HEK293 (cell line): ENCODE data around the gene TRIM69.

Source experiments
- CTCF ChIA-PET: fragments of 350-600 bp; formaldehyde crosslinking; extraction: SDS; loops from one replicate; lab custom pipeline; 2021; ENCODE audit warnings: antibody characterized with exemption; lab: Yijun Ruan, JAX
- POLR2A ChIA-PET: fragments of 300-600 bp; formaldehyde crosslinking; extraction: SDS; loops from one replicate; lab custom pipeline; 2020; ENCODE audit warnings: antibody characterized with exemption, inconsistent platforms; lab: Yijun Ruan, JAX
- H3K27ac ChIP-seq: fragments of 200-500 bp; sonication (Bioruptor generic); 2 replicates; pipeline ENCODE4 v1.5.1; 2014; ENCODE audit warnings: low read depth, low read length, control low read depth, inconsistent platforms; ENCODE audit errors: extremely low read depth
- H3K36me3 ChIP-seq, 2 experiments: fragments of 200-500 bp in 1 of 2; sonication (Bioruptor generic) in 1 of 2; 1 replicate in 1 of 2; 2 replicates in 1 of 2; pipeline ENCODE4 v1.5.1; 2014 to 2017; ENCODE audit warnings: inconsistent platforms in 2 of 2, low read length in 2 of 2; ENCODE audit not compliant: control insufficient read depth in 2 of 2, insufficient read depth in 1 of 2
- H3K4me1 ChIP-seq: fragments of 200-500 bp; sonication (Bioruptor generic); 2 replicates; pipeline ENCODE4 v1.5.1; 2014; ENCODE audit warnings: mild to moderate bottlenecking, low read length, inconsistent platforms; ENCODE audit not compliant: control insufficient read depth, insufficient read depth
- H3K4me3 ChIP-seq: 2 replicates; pipeline ENCODE4 v1.5.1; 2011; ENCODE audit warnings: low read depth, mild to moderate bottlenecking, control low read depth, low read length, moderate library complexity
- H3K9me3 ChIP-seq: fragments of 200-500 bp; sonication (Bioruptor generic); 2 replicates; pipeline ENCODE4 v1.5.1; 2014; ENCODE audit warnings: low read depth, low read length, inconsistent platforms; ENCODE audit not compliant: control insufficient read depth, insufficient read depth
- GFI1B ChIP-seq: fragments of 450-650 bp; formaldehyde crosslinking; IDR thresholded peaks from 2 replicates; pipeline ENCODE4 v1.5.1; 2016; ENCODE audit warnings: missing biosample characterization, missing genetic modification characterization
- GLI4 ChIP-seq: fragments of 450-650 bp; formaldehyde crosslinking; IDR thresholded peaks from 2 replicates; pipeline ENCODE4 v1.5.1; 2016; ENCODE audit warnings: missing biosample characterization, missing genetic modification characterization
- HOXA7 ChIP-seq: sonication (generic); formaldehyde crosslinking; IDR thresholded peaks from 2 replicates; pipeline ENCODE4 v1.8.1; 2022; ENCODE audit warnings: missing genetic modification reagents, borderline replicate concordance
- MYNN ChIP-seq: fragments of 450-650 bp; formaldehyde crosslinking; IDR thresholded peaks from 2 replicates; pipeline ENCODE4 v1.5.1; 2016; ENCODE audit warnings: missing biosample characterization, missing genetic modification characterization, borderline replicate concordance
- SETDB1 ChIP-seq: IDR thresholded peaks from one replicate; pipeline ENCODE4 v1.6.1; 2017; ENCODE audit warnings: mild to moderate bottlenecking, low read length, moderate library complexity, mixed read lengths; ENCODE audit not compliant: insufficient read length
- YY1 ChIP-seq: fragments of 450-650 bp; formaldehyde crosslinking; IDR thresholded peaks from 2 replicates; pipeline ENCODE4 v1.5.1; 2018; ENCODE audit warnings: missing biosample characterization, missing genetic modification characterization
- ZBTB20 ChIP-seq: fragments of 450-650 bp; formaldehyde crosslinking; IDR thresholded peaks from 2 replicates; pipeline ENCODE4 v1.5.1; 2016; ENCODE audit warnings: missing biosample characterization, missing genetic modification characterization
- ZFP3 ChIP-seq: fragments of 450-650 bp; formaldehyde crosslinking; IDR thresholded peaks from 2 replicates; pipeline ENCODE4 v1.5.1; 2016; ENCODE audit warnings: low read depth, missing biosample characterization, missing genetic modification characterization
- ZNF175 ChIP-seq: fragments of 450-650 bp; formaldehyde crosslinking; IDR thresholded peaks from 2 replicates; pipeline ENCODE4 v1.5.1; 2016; ENCODE audit warnings: missing biosample characterization, missing genetic modification characterization
- ZNF202 ChIP-seq: fragments of 450-650 bp; formaldehyde crosslinking; IDR thresholded peaks from 2 replicates; pipeline ENCODE4 v1.5.1; 2016; ENCODE audit warnings: missing biosample characterization, missing genetic modification characterization, borderline replicate concordance
- ZNF211 ChIP-seq: fragments of 450-650 bp; formaldehyde crosslinking; IDR thresholded peaks from 2 replicates; pipeline ENCODE4 v1.5.1; 2016; ENCODE audit warnings: low read depth, missing biosample characterization, missing genetic modification characterization
- ZNF391 ChIP-seq: fragments of 450-650 bp; formaldehyde crosslinking; IDR thresholded peaks from 2 replicates; pipeline ENCODE4 v1.5.1; 2016; ENCODE audit warnings: low read depth, missing biosample characterization, missing genetic modification characterization, borderline replicate concordance
- ZNF521 ChIP-seq: fragments of 450-650 bp; formaldehyde crosslinking; IDR thresholded peaks from 2 replicates; pipeline ENCODE4 v1.5.1; 2017; ENCODE audit warnings: missing biosample characterization, mild to moderate bottlenecking, missing genetic modification characterization
- ZNF544 ChIP-seq: fragments of 450-650 bp; formaldehyde crosslinking; IDR thresholded peaks from 2 replicates; pipeline ENCODE4 v1.5.0; 2017; ENCODE audit warnings: missing biosample characterization, missing genetic modification characterization
- ZNF610 ChIP-seq: fragments of 450-650 bp; formaldehyde crosslinking; IDR thresholded peaks from 2 replicates; pipeline ENCODE4 v1.5.1; 2016; ENCODE audit warnings: missing biosample characterization, missing genetic modification characterization, borderline replicate concordance
- TF ChIP-seq, protein P1 (sequence below): fragments of 450-650 bp; formaldehyde crosslinking; IDR thresholded peaks from 2 replicates; pipeline ENCODE4 v1.5.1; 2017; ENCODE audit warnings: missing biosample characterization, missing genetic modification characterization
- TF ChIP-seq, protein P2 (sequence below): fragments of 450-650 bp; formaldehyde crosslinking; IDR thresholded peaks from 2 replicates; pipeline ENCODE4 v1.5.1; 2016; ENCODE audit warnings: missing biosample characterization, missing genetic modification characterization

The TRIM69 gene

DNA sequence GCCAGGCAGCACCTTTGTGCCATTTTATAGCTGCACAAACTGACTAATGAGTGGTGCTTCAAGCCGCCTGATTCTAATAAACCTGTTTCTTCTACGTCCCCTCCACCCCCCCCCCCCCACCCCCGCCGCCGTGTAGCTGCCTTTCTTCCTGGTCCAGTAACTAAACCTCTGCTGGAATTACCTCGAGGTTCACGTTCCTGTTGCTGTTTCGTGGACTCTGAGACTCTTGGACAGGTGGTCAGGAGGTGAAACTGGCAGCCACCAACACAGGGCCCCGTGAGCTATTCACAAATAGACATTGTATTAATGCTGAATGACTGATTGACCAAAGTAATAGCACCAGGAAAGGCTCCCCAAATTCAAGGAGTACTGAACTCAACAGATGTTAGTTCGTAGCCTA lies 73.9 kb downstream of the TRIM69 start (continued):
- TF ChIP-seq, protein P1, sequence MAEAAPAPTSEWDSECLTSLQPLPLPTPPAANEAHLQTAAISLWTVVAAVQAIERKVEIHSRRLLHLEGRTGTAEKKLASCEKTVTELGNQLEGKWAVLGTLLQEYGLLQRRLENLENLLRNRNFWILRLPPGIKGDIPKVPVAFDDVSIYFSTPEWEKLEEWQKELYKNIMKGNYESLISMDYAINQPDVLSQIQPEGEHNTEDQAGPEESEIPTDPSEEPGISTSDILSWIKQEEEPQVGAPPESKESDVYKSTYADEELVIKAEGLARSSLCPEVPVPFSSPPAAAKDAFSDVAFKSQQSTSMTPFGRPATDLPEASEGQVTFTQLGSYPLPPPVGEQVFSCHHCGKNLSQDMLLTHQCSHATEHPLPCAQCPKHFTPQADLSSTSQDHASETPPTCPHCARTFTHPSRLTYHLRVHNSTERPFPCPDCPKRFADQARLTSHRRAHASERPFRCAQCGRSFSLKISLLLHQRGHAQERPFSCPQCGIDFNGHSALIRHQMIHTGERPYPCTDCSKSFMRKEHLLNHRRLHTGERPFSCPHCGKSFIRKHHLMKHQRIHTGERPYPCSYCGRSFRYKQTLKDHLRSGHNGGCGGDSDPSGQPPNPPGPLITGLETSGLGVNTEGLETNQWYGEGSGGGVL (tag by site-specific recombination), result no peak
- TF ChIP-seq ZBTB20 (no peak), ZNF391 (tag by site-specific recombination) (no peak), ZNF211 (tag by site-specific recombination) (no peak), ZNF175 (tag by site-specific recombination) (no peak), ZNF610 (tag by site-specific recombination) (no peak), GLI4 (no peak)

DNA sequence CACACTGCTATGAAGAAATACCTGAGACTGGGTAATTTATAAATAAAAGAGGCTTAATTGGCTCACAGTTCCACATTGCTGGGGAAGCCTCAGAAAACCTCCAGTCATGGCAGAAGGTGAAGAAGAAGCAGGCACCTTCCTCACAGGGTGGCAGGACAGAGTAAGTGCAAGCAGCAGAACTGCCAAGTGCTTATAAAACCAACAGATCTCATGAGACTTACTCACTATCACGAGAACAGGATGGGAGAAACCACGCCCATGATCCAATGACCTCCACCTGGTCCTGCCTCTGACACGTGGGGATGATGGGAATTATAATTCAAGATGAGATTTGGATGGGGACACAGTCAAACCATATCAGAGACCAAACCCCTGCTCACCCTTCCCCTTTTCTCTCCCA lies 75.0 kb downstream of the TRIM69 start:
- no peaks in the 10 kb centered on the region for H3K36me3 ChIP-seq
- H3K27ac ChIP-seq, result no peak overlapping the region
- no peaks in the 10 kb centered on the region for H3K9me3 ChIP-seq
- no peak for TF ChIP-seq ZFP3 (tag by site-specific recombination)
- TF ChIP-seq, protein P2, sequence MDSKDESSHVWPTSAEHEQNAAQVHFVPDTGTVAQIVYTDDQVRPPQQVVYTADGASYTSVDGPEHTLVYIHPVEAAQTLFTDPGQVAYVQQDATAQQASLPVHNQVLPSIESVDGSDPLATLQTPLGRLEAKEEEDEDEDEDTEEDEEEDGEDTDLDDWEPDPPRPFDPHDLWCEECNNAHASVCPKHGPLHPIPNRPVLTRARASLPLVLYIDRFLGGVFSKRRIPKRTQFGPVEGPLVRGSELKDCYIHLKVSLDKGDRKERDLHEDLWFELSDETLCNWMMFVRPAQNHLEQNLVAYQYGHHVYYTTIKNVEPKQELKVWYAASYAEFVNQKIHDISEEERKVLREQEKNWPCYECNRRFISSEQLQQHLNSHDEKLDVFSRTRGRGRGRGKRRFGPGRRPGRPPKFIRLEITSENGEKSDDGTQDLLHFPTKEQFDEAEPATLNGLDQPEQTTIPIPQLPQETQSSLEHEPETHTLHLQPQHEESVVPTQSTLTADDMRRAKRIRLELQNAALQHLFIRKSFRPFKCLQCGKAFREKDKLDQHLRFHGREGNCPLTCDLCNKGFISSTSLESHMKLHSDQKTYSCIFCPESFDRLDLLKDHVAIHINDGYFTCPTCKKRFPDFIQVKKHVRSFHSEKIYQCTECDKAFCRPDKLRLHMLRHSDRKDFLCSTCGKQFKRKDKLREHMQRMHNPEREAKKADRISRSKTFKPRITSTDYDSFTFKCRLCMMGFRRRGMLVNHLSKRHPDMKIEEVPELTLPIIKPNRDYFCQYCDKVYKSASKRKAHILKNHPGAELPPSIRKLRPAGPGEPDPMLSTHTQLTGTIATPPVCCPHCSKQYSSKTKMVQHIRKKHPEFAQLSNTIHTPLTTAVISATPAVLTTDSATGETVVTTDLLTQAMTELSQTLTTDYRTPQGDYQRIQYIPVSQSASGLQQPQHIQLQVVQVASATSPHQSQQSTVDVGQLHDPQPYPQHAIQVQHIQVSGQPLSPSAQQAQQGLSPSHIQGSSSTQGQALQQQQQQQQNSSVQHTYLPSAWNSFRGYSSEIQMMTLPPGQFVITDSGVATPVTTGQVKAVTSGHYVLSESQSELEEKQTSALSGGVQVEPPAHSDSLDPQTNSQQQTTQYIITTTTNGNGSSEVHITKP (tag by site-specific recombination), result peak; percentile 63
- H3K4me3 ChIP-seq, result no peak overlapping the region
- CTCF ChIA-PET, result no interaction called here
- no peaks in the 10 kb centered on the region for H3K4me1 ChIP-seq
- POLR2A ChIA-PET, result no interaction called here

DNA sequence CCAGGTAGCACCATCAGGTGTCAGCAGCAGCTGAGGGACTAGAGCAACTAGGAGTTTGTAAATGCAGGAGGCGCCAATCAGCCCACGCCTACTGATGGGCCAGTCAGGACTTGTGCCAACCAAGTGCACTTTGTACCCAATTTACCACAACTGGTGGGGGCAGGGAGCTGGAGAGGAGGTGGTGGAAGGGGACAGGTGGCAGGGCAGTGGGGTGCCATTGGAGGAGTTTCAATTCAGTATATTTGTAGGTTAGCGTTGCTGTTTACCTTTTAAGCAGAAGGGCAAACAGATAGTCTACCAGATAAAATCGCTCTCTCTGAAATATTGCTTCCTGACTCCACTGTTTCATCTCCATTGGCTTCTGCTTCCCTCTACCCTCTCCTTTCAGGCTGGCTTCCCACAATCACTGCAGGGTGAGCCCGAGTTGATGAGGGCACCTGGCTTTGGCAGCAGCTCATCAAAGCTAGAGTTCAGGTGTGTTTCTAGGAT lies 75.7 kb downstream of the TRIM69 start:
- H3K9me3 ChIP-seq, result no peaks in the 10 kb centered on the region
- no peak for TF ChIP-seq ZNF202 (tag by site-specific recombination)
- TF ChIP-seq YY1, result no peak
- TF ChIP-seq, protein P2 (tag by site-specific recombination), result no peak
- TF ChIP-seq SETDB1, result no peak
- TF ChIP-seq MYNN (tag by site-specific recombination), result no peak
- TF ChIP-seq ZNF521, result no peak
- TF ChIP-seq GFI1B (tag by site-specific recombination), result no peak
- no peak for TF ChIP-seq HOXA7 (CRISPR knock-in tag)
- TF ChIP-seq ZNF544 (tag by site-specific recombination), result no peak
- TF ChIP-seq, all 188 proteins: peak for 0
- ChIA-PET CTCF (no interaction called here), POLR2A (no interaction called here)
- no peak overlapping the region for H3K4me3 ChIP-seq
- no peaks in the 10 kb centered on the region for H3K4me1 ChIP-seq
- H3K27ac ChIP-seq, result no peak overlapping the region
- no peaks in the 10 kb centered on the region for H3K36me3 ChIP-seq
